Liver (tissue), 9 donors: ENCODE results near the gene KCNN3. TPM values are rescaled to one million over a fixed set of nuclear protein-coding genes. Genes with fewer than 3 reads are reported as not detected.

Experiments used
- DNase-seq: peaks from one replicate; pipeline ENCODE4 v3.0.0-alpha.2; 2017; ENCODE audit warnings: low spot score
- H3K27ac ChIP-seq, 2 donors: one replicate each; pipeline ENCODE4 v1.7.0; 2013; ENCODE audit warnings: inconsistent platforms in 2 of 2, low read length in 2 of 2, control low read depth in 1 of 2, low read depth in 1 of 2, mild to moderate bottlenecking in 1 of 2
- H3K27me3 ChIP-seq, 4 donors: one replicate each; pipeline versions ENCODE4 v1.6.1 to v1.7.0; 2013; ENCODE audit warnings: low read length in 3 of 4, inconsistent platforms in 1 of 4, mild to moderate bottlenecking in 1 of 4, moderate library complexity in 1 of 4; ENCODE audit not compliant: control insufficient read depth in 4 of 4, insufficient read depth in 4 of 4
- H3K36me3 ChIP-seq, 4 donors: one replicate each; pipeline versions ENCODE4 v1.6.1 to v1.7.0; 2013; ENCODE audit warnings: low read length in 3 of 4, mild to moderate bottlenecking in 3 of 4, low read depth in 1 of 4, moderate library complexity in 1 of 4; ENCODE audit not compliant: control insufficient read depth in 4 of 4, insufficient read depth in 3 of 4
- H3K4me1 ChIP-seq, 4 donors: one replicate each; pipeline versions ENCODE4 v1.6.1 to v1.7.0; 2013; ENCODE audit warnings: low read length in 3 of 4, mild to moderate bottlenecking in 3 of 4, moderate library complexity in 1 of 4; ENCODE audit not compliant: control insufficient read depth in 4 of 4, insufficient read depth in 4 of 4
- H3K4me3 ChIP-seq, 3 donors: one replicate each; pipeline versions ENCODE4 v1.6.1 to v1.7.0; 2013; ENCODE audit warnings: low read length in 3 of 3, control low read depth in 1 of 3, low read depth in 1 of 3, mild to moderate bottlenecking in 1 of 3
- H3K9ac ChIP-seq, 2 donors: one replicate each; pipeline ENCODE4 v1.7.0; 2013; ENCODE audit warnings: low read length in 2 of 2, mild to moderate bottlenecking in 2 of 2, moderate library complexity in 2 of 2, control low read depth in 1 of 2, low read depth in 1 of 2
- H3K9me3 ChIP-seq, 4 donors: one replicate each; pipeline versions ENCODE4 v1.6.1 to v1.7.0; 2013; ENCODE audit warnings: low read length in 3 of 4; ENCODE audit not compliant: control insufficient read depth in 4 of 4
- EGR1 ChIP-seq, 2 donors: IDR thresholded peaks; 2 replicates each; pipeline ENCODE4 v1.6.1; 2016 to 2018; ENCODE audit warnings: antibody characterized with exemption in 2 of 2, low read depth in 2 of 2
- FOXA1 ChIP-seq: IDR thresholded peaks from 2 replicates; pipeline ENCODE4 v1.6.1; 2016; ENCODE audit warnings: antibody characterized with exemption
- FOXA2 ChIP-seq: IDR thresholded peaks from 2 replicates; pipeline ENCODE4 v1.6.1; 2016; ENCODE audit warnings: antibody characterized with exemption
- GABPA ChIP-seq, 2 donors: IDR thresholded peaks in 1 of 2; conservative IDR thresholded peaks in 1 of 2; 2 replicates each; pipeline ENCODE4 v1.6.1; 2016; ENCODE audit warnings: antibody characterized with exemption in 2 of 2, mild to moderate bottlenecking in 1 of 2, moderate library complexity in 1 of 2
- HNF4A ChIP-seq, 2 donors: conservative IDR thresholded peaks; 2 replicates each; pipeline ENCODE4 v1.6.1; 2016; ENCODE audit warnings: antibody characterized with exemption in 2 of 2, mild to moderate bottlenecking in 2 of 2
- HNF4G ChIP-seq: IDR thresholded peaks from 2 replicates; pipeline ENCODE4 v1.6.1; 2016; ENCODE audit warnings: antibody characterized with exemption
- JUND ChIP-seq, 2 donors: IDR thresholded peaks; 2 replicates each; pipeline ENCODE4 v1.6.1; 2016; ENCODE audit warnings: antibody characterized with exemption in 2 of 2
- NR2F2 ChIP-seq: IDR thresholded peaks from 2 replicates; pipeline ENCODE4 v1.6.1; 2016; ENCODE audit warnings: antibody characterized with exemption
- RAD21 ChIP-seq, 2 donors: IDR thresholded peaks; 2 replicates each; pipeline ENCODE4 v1.6.1; 2016; ENCODE audit warnings: antibody characterized with exemption in 2 of 2, mild to moderate bottlenecking in 2 of 2
- RXRA ChIP-seq, 2 donors: IDR thresholded peaks; 2 replicates each; pipeline ENCODE4 v1.6.1; 2017 to 2018; ENCODE audit warnings: antibody characterized with exemption in 2 of 2, mild to moderate bottlenecking in 1 of 2
- SP1 ChIP-seq: IDR thresholded peaks from 2 replicates; pipeline ENCODE4 v1.6.1; 2018; ENCODE audit warnings: antibody characterized with exemption, mild to moderate bottlenecking
- TAF1 ChIP-seq: conservative IDR thresholded peaks from 2 replicates; pipeline ENCODE4 v1.6.1; 2016; ENCODE audit warnings: antibody characterized with exemption, mild to moderate bottlenecking
- YY1 ChIP-seq: IDR thresholded peaks from 2 replicates; pipeline ENCODE4 v1.6.1; 2016; ENCODE audit warnings: antibody characterized with exemption, mild to moderate bottlenecking
- WGBS: extraction: QIAGEN DNeasy Blood & Tissue Kit; methylation state at CpG from one replicate; pipeline ENCODE4 v1.1.7; 2013; 5-methylcytosine and 5-hydroxymethylcytosine counted together
- polyA plus RNA-seq, 2 donors: library from polyadenylated mRNA; stranded (reverse) in 1 of 2; unstranded in 1 of 2; fragments of 200-250 nt in 1 of 2; fragments of >200 nt in 1 of 2; fragmentation: Nextera tagmentation in 1 of 2; extraction: Ambion mirVana in 1 of 2; gene quantifications; one replicate each; pipeline versions ENCODE4 v1.2.1 to v1.2.3, GENCODE V29; 2013 to 2015
- total RNA-seq, 2 donors: library from RNA; depleted of rRNA; stranded (reverse); fragments of >200 nt; gene quantifications; one replicate each; pipeline ENCODE4 v1.2.3, GENCODE V29; 2014
- TF ChIP-seq, protein P1 (sequence below): IDR thresholded peaks from 2 replicates; pipeline ENCODE4 v1.6.1; 2016; ENCODE audit warnings: antibody characterized with exemption
- TF ChIP-seq, protein P2 (sequence below): IDR thresholded peaks from 2 replicates; pipeline ENCODE4 v1.6.1; 2016; ENCODE audit warnings: antibody characterized with exemption
- TF ChIP-seq, protein P3 (sequence below): fragments of 150-350 bp; IDR thresholded peaks from 2 replicates; pipeline ENCODE4 v1.5.1; 2017; ENCODE audit warnings: improper control_type of control experiment, low read depth, low read length; ENCODE audit not compliant: missing input control
- TF ChIP-seq, protein P4 (sequence below): IDR thresholded peaks from 2 replicates; pipeline ENCODE4 v1.6.1; 2016; ENCODE audit warnings: antibody characterized with exemption
- TF ChIP-seq, protein P5 (sequence below): IDR thresholded peaks from 2 replicates; pipeline ENCODE4 v1.6.1; 2016; ENCODE audit warnings: antibody characterized with exemption, mild to moderate bottlenecking
- donor health status: healthy.
- donor health status: healthy.
- donor health status: healthy.
- donor health status: healthy.
- donor health status: healthy.

The KCNN3 gene
- total and polyA plus RNA-seq, 4 donors, result 0.09 to 0.68 (median 0.15) TPM

DNA sequence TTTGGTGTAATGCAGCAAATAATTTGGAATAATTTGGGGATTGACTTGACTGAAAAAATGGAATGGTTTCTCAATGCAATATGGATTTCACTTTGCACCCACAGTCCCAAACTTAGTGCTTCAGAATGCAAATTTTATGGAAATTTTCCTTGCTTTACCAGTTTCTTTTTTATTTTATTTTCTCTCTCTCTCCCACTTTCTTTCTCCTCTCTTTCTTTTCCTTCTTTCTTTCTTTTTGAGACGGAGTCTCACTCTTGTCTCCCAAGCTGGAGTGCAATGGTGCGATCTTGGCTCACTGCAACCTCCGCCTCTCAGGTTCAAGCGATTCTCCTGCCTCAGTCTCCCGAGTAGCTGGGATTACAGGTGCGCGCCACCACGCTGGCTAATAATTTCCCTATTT, 110.3 kb downstream of the KCNN3 start:
- WGBS, result 95% methylated on average over 8 of the region's 8 CpGs
- Histone ChIP-seq H3K27ac (no peak overlapping the region), H3K36me3 (no peaks in the 10 kb centered on the region), H3K4me1 (peaks cover 2 to 8% (median 4%) of the 10 kb centered on the region in 4 donors), H3K9ac (no peak overlapping the region), H3K4me3 (no peak overlapping the region), H3K9me3 (no peaks in the 10 kb centered on the region), H3K27me3 (no peaks in the 10 kb centered on the region)
- no peak for DNase-seq
- TF ChIP-seq JUND (IDR thresholded peaks at IDR 0.05) (no peak), GABPA (IDR thresholded peaks at IDR 0.05 in 1 of 2, conservative IDR thresholded peaks at IDR 0.05 in 1 of 2) (no peak)

DNA sequence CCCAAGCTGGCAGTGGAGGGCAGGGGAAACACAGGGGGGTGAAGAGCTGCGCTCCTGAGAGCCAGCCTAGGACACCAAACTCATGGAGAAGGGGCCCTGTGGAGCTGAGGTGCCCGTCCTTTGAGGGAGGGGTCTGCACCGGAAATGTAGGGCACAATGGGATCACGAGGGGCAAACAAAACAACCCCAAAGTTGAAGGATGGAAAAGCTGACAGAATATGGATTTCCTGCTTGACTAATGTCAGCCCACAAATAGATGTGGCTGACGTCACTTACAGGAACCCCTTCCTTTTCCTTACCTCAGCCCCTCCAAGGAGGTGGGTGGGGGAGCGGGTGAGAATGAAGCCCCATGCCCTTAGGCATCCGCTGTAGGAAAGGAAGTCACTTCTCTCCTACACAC, 110.9 kb downstream of the KCNN3 start:
- Histone ChIP-seq H3K9ac (no peak overlapping the region), H3K36me3 (no peaks in the 10 kb centered on the region), H3K4me1 (peaks cover 2 to 8% (median 4%) of the 10 kb centered on the region in 4 donors), H3K9me3 (no peaks in the 10 kb centered on the region), H3K4me3 (no peak overlapping the region), H3K27ac (no peak overlapping the region), H3K27me3 (no peaks in the 10 kb centered on the region)
- 79% methylated on average over 7 of the region's 7 CpGs for WGBS
- DNase-seq, result no peak
- TF ChIP-seq FOXA2 (no peak), JUND (IDR thresholded peaks at IDR 0.05) (no peak), GABPA (IDR thresholded peaks at IDR 0.05 in 1 of 2, conservative IDR thresholded peaks at IDR 0.05 in 1 of 2) (no peak), YY1 (no peak), RAD21 (IDR thresholded peaks at IDR 0.05) (no peak), FOXA1 (no peak), EGR1 (IDR thresholded peaks at IDR 0.05; ENCODE audit: low read depth in 2 of 2) (no peak), TAF1 (no peak), SP1 (no peak), HNF4G (no peak), HNF4A (conservative IDR thresholded peaks at IDR 0.05) (no peak), RXRA (IDR thresholded peaks at IDR 0.05) (no peak), NR2F2 (no peak)
- TF ChIP-seq, protein P1, sequence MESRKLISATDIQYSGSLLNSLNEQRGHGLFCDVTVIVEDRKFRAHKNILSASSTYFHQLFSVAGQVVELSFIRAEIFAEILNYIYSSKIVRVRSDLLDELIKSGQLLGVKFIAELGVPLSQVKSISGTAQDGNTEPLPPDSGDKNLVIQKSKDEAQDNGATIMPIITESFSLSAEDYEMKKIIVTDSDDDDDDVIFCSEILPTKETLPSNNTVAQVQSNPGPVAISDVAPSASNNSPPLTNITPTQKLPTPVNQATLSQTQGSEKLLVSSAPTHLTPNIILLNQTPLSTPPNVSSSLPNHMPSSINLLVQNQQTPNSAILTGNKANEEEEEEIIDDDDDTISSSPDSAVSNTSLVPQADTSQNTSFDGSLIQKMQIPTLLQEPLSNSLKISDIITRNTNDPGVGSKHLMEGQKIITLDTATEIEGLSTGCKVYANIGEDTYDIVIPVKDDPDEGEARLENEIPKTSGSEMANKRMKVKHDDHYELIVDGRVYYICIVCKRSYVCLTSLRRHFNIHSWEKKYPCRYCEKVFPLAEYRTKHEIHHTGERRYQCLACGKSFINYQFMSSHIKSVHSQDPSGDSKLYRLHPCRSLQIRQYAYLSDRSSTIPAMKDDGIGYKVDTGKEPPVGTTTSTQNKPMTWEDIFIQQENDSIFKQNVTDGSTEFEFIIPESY, result no peak
- TF ChIP-seq, protein P2, sequence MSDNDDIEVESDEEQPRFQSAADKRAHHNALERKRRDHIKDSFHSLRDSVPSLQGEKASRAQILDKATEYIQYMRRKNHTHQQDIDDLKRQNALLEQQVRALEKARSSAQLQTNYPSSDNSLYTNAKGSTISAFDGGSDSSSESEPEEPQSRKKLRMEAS, result no peak
- TF ChIP-seq, protein P3, sequence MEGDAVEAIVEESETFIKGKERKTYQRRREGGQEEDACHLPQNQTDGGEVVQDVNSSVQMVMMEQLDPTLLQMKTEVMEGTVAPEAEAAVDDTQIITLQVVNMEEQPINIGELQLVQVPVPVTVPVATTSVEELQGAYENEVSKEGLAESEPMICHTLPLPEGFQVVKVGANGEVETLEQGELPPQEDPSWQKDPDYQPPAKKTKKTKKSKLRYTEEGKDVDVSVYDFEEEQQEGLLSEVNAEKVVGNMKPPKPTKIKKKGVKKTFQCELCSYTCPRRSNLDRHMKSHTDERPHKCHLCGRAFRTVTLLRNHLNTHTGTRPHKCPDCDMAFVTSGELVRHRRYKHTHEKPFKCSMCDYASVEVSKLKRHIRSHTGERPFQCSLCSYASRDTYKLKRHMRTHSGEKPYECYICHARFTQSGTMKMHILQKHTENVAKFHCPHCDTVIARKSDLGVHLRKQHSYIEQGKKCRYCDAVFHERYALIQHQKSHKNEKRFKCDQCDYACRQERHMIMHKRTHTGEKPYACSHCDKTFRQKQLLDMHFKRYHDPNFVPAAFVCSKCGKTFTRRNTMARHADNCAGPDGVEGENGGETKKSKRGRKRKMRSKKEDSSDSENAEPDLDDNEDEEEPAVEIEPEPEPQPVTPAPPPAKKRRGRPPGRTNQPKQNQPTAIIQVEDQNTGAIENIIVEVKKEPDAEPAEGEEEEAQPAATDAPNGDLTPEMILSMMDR, result no peak
- TF ChIP-seq, protein P4, sequence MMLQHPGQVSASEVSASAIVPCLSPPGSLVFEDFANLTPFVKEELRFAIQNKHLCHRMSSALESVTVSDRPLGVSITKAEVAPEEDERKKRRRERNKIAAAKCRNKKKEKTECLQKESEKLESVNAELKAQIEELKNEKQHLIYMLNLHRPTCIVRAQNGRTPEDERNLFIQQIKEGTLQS, result no peak
- TF ChIP-seq, protein P5, sequence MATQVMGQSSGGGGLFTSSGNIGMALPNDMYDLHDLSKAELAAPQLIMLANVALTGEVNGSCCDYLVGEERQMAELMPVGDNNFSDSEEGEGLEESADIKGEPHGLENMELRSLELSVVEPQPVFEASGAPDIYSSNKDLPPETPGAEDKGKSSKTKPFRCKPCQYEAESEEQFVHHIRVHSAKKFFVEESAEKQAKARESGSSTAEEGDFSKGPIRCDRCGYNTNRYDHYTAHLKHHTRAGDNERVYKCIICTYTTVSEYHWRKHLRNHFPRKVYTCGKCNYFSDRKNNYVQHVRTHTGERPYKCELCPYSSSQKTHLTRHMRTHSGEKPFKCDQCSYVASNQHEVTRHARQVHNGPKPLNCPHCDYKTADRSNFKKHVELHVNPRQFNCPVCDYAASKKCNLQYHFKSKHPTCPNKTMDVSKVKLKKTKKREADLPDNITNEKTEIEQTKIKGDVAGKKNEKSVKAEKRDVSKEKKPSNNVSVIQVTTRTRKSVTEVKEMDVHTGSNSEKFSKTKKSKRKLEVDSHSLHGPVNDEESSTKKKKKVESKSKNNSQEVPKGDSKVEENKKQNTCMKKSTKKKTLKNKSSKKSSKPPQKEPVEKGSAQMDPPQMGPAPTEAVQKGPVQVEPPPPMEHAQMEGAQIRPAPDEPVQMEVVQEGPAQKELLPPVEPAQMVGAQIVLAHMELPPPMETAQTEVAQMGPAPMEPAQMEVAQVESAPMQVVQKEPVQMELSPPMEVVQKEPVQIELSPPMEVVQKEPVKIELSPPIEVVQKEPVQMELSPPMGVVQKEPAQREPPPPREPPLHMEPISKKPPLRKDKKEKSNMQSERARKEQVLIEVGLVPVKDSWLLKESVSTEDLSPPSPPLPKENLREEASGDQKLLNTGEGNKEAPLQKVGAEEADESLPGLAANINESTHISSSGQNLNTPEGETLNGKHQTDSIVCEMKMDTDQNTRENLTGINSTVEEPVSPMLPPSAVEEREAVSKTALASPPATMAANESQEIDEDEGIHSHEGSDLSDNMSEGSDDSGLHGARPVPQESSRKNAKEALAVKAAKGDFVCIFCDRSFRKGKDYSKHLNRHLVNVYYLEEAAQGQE, result no peak
